NOMO-1 treated with dmso at 0.1 percent for 144 hours (cell line): ENCODE data around the gene IGFALS.
"Not testable (repeated sequence)": the region's sequence is repeated elsewhere in the genome, so short reads cannot be mapped to it uniquely, and the experiment has no call there.

Source experiments
- DNase-seq: peaks from one replicate; lab custom pipeline; 2025; ENCODE audit not compliant: unreplicated experiment; lab: John Stamatoyannopoulos, UW

The IGFALS gene

GRCh38 chr16:1818204-1818872, 24.8 kb upstream of the IGFALS start:
- no peak for DNase-seq

DNA sequence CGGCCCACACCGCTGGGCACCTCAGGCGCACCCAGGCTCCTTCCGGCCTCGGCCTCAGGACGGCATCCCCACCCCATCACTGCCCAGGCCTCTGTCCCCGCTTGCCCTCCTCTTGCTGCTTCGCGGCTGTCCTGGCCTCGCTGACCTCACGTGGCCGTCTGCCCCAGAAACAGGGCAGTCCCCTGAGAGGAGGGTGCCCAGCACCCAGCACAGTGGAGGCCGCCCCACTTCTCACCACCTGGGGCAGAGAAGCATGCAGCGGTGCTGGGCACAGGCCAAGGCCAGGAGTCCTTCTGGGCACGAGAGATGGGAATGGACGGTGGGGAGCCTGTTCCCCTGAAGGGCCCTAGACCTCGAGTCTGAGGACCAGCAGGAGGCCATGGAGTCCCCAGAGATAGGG, 24.2 kb upstream of the IGFALS start:
- DNase-seq, result no peak

DNA sequence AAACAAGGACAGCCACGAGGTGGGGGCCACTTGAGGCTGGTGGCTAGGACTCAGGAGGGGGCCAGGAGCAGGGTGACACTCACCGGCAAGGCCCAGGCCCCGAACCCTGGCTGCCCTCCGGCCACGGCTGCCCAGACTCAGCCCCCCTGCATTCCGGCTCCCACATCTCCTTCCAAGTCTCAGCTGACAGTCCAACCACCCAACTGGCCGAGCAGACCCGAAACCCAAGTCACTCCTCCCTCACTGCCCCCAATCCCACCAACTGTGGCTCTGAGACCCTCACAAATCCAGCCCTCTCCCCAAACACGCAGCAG, 23.7 kb upstream of the IGFALS start:
- DNase-seq, result no peak

DNA sequence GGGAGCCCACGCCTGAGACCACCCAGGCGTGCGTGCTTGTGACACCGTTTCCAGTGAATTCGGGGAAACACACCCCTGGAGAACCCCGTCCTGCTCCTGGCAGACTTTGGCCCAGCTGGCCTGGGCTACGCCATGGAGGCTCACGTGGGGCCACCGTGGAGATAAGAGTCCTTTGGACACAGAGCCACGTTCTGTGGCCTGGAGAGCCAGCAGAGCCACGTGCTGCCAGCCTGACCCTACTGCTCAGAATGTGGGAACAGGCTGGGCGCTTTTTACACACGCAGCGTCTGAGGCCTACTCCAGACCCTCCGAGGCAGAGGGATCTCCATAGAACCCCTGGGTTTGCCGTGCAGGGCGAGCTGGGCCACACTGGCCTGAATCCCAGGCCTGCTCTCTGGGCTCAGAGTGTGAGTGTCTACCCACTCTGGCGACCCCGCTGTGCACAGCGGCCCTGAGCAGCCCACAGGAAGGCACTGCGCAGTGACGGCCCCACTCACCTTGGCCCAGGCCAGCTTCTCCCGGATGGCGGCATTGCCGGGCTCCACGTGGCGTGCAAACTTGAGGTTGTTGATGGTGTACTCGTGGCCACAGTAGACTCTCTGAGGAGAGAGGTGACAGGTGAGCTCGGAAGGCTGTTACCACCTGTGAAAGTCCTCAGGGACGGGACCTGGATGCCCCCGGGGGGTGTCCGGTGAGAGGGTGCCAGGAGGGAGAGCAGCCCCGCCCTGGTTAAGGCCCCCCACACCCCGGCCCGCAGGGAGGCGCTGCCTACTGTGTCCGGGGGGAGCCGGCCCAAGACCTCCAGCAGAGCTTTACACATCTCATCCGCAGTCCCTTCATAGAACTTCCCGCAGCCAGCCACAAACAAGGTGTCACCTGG, 23.1 kb upstream of the IGFALS start:
- no peak for DNase-seq

GRCh38 chr16:1815461-1815860, 22.0 kb upstream of the IGFALS start:
- no peak for DNase-seq

GRCh38 chr16:1812732-1813163, 19.2 kb upstream of the IGFALS start:
- no peak for DNase-seq

DNA sequence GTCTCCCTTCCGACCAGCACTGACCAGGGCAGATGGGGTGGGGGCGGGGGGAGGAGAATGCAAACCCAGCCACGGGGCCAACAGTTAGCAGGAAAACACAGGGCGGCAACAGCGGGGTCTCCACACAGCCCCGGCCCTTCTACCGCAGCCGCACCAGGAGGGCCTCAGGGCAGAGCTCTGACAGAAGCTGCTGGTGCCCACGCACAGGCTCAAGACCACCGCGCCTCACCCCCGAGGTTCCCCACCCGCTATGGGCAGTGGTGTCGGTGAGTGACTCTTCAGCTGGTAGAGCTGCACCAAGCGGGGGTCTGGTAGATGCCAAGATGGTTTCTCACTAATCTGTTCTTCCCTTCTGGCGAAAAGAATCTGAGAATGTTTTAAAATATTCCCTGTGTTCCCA, 17.0 kb upstream of the IGFALS start:
- DNase-seq, result no peak

GRCh38 chr16:1810106-1810505, 16.6 kb upstream of the IGFALS start:
- DNase-seq, result no peak

- no peak for DNase-seq
These were observed 15.8 kb upstream of the IGFALS start for GRCh38 chr16:1809281-1809801.

- no peak for DNase-seq
These were observed 15.2 kb upstream of the IGFALS start for GRCh38 chr16:1808691-1809090.

- no peak for DNase-seq
These were observed 14.1 kb upstream of the IGFALS start for GRCh38 chr16:1807626-1808025.

GRCh38 chr16:1800701-1801100, 7.2 kb upstream of the IGFALS start:
- no peak for DNase-seq

- DNase-seq, result not testable (repeated sequence)
These were observed 5.8 kb upstream of the IGFALS start for GRCh38 chr16:1799263-1799662.

DNA sequence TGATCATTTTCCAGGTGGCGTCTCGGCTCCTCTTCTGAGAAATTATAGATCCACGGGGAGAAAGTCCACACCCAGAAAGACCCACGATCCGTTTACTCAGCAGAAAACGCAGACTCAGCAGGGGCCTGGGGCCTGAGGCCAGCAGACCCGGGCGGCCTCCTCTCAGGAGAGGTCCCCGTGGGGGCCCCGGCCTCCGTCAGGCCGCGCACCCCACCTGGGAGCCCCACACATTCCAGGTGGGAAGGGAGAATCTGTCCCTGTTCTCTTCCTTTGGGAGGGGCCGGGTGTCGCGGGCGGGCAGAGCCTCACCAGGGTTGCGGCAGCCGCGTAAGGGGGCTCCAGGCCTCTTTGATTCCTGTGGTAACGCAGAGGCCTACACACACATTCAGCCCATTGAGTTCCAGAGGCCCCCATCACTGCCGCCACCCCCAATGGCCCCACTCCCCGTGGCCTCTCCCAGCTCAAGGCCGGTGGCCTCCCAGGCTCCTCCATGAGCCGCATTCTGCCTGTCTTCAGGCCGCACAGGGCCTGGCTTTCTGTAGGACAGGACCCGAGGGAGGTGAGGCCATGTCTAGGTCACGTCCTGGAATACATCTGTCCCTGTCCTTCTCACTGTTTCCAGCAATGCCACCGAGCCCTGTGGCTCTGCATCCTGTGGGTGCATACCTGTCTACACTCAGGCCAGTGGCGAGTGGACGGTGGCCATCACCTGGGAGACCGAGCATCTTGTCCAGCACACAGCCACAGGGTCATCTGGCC, 1.6 kb upstream of the IGFALS start:
- DNase-seq, result no peak

DNA sequence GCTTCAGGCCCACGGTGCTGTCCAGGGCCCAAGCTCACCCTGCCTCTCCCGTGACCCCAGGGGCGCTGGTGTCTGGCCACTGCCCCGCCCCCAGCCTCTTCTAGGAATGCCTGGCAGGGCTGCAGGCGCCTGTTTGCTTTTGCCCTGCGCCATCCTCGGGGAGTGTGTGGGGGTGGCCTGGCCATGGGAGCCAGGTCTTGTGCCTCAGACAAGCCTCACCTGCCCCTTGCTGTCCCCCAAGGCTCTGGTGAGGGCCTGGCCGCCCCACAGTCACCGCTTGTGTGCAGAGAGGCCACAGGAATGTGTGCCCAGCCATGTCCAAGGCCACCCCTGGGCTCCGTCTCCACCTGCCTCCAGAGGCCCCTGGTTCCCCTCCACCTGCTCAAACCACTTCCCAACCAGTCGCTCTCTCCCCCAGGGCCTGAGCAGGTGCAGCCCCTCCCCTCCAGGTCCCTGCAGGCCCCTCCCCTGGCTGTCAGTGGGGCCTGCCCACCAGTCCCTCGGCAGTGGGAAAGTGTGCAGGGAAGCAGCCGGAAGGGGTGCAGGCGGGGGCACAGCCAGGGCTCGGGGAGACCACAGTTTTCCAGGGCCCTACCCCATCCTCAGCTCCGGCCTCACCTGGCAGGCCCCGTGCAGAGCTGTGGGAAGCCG, 841 bp upstream of the IGFALS start:
- DNase-seq, result no peak

- no peak for DNase-seq
These were observed 498 bp downstream of the IGFALS start for GRCh38 chr16:1792836-1793577.

DNA sequence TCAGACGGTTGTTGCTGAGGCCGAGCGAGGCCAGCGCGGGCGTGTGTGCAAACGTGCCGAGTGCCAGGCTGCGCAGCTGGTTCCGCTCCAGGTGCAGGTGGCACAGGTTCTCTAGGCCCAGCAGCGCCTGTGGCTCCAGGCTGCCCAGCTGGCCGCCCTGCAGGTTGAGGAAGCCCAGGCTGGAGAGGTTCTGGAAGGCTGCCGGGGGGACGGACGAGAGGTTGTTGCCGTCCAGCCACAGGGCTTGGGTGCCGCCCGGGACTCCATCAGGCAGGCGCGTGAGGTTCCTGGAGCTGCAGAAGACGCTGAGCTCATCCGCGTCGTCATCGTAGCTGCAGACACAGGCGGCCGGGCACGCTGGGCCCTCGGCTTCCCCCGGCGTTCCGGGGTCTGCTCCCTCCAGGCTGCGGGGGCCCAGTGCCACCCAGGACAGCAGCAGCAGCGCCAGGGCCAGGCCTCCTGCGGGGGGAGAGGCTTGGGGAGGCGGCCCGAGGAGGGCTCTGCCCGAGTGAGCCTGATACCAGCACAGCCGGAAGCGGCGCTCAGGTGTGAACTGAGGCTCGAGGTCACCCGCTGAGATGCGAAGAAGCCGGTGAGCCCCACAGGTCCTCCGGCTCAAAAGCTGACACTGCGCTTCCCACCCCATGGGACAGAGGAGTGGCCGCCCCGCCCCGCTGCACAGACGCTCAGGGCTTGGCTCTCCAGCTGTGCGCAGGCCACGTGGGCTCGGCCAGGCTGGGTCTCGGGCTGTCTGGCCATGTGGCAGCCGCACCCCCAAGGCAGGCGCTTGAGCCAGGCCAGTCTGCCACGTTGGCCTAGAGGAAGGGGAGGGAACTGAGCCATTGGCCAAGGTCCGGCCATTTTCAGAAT, 1.3 kb downstream of the IGFALS start:
- DNase-seq, result no peak

- no peak for DNase-seq
These were observed 2.1 kb downstream of the IGFALS start for GRCh38 chr16:1791256-1791942.
